Colonic mucosa (tissue), 4 donors: ENCODE data around the gene GAD1. TPM values are rescaled to one million over a fixed set of nuclear protein-coding genes. Genes with fewer than 3 reads are reported as not detected.
A peak's percentile ranks its signal among the peaks of the same experiment; 100 is the strongest.

ENCODE experiments used
- DNase-seq: peaks from one replicate; pipeline ENCODE4 v3.0.0-alpha.2; 2020
- H3K27ac ChIP-seq: fragments of 200-600 bp; one replicate; pipeline ENCODE4 v1.8.0; 2021
- H3K27me3 ChIP-seq: fragments of 200-600 bp; one replicate; pipeline ENCODE4 v1.8.0; 2021
- H3K36me3 ChIP-seq: fragments of 200-600 bp; one replicate; pipeline ENCODE4 v1.8.0; 2021
- H3K4me1 ChIP-seq: fragments of 200-600 bp; one replicate; pipeline ENCODE4 v1.8.0; 2021; ENCODE audit warnings: mild to moderate bottlenecking
- H3K4me3 ChIP-seq: fragments of 200-600 bp; one replicate; pipeline ENCODE4 v1.8.0; 2021
- H3K9ac ChIP-seq, 2 donors: one replicate each; pipeline ENCODE4 v1.7.0; 2013; ENCODE audit warnings: control low read depth in 2 of 2, low read depth in 2 of 2, low read length in 2 of 2
- H3K9me3 ChIP-seq: fragments of 200-600 bp; one replicate; pipeline ENCODE4 v1.8.0; 2021
- intact Hi-C: fragments of 100-400 bp; cut with DNase I; formaldehyde crosslinking; loops from one replicate; pipeline ENCODE4 v1.14.1; 2022
- total RNA-seq, 2 donors: library from RNA; stranded (reverse); fragmentation: NEBNext Ultra II Directional in 1 of 2; extraction: Animal tissue kit (Norgen Biotek cat#: 25700) in 1 of 2; gene quantifications; one replicate each; pipeline ENCODE4 v1.2.1, GENCODE V29; 2021
- TF ChIP-seq, protein P1 (sequence below): fragments of 200-600 bp; IDR thresholded peaks from one replicate; pipeline ENCODE4 v1.8.0; 2022; ENCODE audit warnings: antibody characterized with exemption, mild to moderate bottlenecking
- donor health status: healthy.
- donor health status: DM: no; HTN: no; CAD: no.
- donor health status: DM: no; HTN: no; CAD: no.

Gene GAD1
- total RNA-seq, 2 donors from 2014 or later, result 0.10 TPM; not detected in 1

DNA sequence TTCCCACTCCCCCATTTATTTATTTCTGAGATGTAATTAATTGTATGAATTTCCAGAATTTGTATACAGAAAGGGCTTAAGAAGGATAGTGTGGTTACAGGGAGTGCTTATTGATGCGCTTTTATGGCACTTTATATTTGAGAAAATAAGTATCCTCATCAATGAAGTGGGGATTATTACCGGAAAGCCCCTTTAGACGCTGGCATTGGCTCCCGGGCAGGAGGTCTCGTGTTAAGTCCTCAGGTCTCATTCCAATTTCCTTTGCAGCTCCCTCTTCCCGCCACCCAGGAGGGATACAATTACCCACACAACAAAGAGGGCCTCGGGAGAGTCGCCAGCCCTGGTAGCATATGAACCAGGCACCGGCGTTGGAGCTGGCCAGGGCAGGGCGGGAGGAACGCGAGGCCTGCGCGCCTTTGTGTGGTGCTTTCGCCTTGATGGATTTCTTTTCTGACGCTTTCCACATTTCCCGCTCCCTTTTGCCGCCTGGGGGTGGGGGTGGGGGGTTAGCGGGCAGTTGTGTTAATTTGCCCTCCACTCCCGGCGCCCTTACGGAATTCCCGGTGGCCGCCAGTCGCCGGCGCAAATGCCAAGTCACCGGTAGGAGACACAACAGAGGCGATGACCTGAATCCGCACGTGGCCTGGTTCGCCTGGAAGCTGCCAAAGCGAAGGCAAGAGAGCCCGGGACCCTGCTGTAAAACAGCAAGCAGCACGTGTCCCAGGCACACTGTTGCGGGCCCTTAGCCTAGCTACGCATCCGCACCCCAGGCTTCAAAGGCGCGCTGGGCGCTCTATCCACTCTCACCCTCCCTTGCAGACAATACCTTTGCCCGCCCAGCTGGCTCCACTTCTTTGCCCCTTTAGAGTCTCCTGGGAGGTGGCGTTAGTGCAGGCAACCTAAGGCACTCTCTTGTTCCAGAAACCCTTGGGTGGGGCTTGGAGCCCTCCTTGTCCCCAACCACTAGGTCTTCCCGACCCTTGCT is 3.3 kb downstream of the GAD1 start:
- no peak overlapping the region for H3K4me3 ChIP-seq
- H3K9ac ChIP-seq, result no peak overlapping the region
- no peaks in the 10 kb centered on the region for H3K36me3 ChIP-seq
- no peak for DNase-seq
- no peak overlapping the region for H3K27ac ChIP-seq
- peaks cover 84% of the 10 kb centered on the region for H3K27me3 ChIP-seq
- peaks cover 17% of the 10 kb centered on the region for H3K4me1 ChIP-seq
- intact Hi-C loops, result loop anchor here (5.0 to 10.0 kb wide), 2 partner anchors 335 to 583 kb away; no protein-coding TSS in a partner anchor
- TF ChIP-seq, protein P1, sequence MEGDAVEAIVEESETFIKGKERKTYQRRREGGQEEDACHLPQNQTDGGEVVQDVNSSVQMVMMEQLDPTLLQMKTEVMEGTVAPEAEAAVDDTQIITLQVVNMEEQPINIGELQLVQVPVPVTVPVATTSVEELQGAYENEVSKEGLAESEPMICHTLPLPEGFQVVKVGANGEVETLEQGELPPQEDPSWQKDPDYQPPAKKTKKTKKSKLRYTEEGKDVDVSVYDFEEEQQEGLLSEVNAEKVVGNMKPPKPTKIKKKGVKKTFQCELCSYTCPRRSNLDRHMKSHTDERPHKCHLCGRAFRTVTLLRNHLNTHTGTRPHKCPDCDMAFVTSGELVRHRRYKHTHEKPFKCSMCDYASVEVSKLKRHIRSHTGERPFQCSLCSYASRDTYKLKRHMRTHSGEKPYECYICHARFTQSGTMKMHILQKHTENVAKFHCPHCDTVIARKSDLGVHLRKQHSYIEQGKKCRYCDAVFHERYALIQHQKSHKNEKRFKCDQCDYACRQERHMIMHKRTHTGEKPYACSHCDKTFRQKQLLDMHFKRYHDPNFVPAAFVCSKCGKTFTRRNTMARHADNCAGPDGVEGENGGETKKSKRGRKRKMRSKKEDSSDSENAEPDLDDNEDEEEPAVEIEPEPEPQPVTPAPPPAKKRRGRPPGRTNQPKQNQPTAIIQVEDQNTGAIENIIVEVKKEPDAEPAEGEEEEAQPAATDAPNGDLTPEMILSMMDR, result no peak
- H3K9me3 ChIP-seq, result no peaks in the 10 kb centered on the region

DNA sequence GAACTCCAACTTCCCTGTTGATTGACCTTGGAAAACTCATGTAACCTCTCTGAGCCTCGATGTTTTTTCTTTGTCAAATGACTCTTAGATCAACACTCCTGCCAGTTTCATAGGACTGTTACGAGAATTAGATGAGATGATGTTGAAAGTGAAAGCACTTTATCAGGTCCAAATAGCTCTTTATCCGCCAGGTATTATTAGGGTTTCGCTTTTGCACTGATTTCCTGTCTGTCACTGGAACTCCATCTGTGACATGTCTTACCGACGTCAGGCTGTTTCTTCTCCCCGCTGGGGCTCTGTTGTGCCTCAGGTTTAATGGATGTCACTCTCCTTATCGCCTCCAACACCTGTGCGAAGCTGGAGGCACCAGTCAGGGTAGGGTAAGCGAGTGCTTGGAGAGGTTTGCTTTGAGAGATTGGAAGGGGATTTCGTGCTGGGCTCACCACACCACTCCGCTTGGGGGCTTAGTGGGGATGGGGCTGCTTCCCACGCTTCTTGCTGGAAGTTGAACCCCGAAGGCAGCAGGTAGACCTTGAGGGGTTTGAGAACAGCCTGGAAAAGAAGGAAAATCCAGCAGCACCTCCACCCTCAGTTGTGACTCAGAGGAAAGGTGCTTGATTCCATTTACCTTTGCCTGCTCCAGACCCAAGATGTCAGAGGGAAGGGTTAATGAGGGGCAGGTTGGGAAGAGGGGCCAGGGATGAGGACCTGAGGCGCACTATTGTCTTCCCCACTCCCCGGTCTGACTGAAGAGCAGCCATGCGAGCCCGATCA is 4.3 kb downstream of the GAD1 start:
- H3K4me3 ChIP-seq, result peak overlapping the region; percentile 5
- DNase-seq, result no peak
- H3K9me3 ChIP-seq, result no peaks in the 10 kb centered on the region
- H3K27ac ChIP-seq, result no peak overlapping the region
- no peak overlapping the region for H3K9ac ChIP-seq
- H3K36me3 ChIP-seq, result no peaks in the 10 kb centered on the region
- H3K27me3 ChIP-seq, result peaks cover 78% of the 10 kb centered on the region
- TF ChIP-seq, protein P1, result no peak
- intact Hi-C loops, result no loop called here
- H3K4me1 ChIP-seq, result peaks cover 11% of the 10 kb centered on the region

DNA sequence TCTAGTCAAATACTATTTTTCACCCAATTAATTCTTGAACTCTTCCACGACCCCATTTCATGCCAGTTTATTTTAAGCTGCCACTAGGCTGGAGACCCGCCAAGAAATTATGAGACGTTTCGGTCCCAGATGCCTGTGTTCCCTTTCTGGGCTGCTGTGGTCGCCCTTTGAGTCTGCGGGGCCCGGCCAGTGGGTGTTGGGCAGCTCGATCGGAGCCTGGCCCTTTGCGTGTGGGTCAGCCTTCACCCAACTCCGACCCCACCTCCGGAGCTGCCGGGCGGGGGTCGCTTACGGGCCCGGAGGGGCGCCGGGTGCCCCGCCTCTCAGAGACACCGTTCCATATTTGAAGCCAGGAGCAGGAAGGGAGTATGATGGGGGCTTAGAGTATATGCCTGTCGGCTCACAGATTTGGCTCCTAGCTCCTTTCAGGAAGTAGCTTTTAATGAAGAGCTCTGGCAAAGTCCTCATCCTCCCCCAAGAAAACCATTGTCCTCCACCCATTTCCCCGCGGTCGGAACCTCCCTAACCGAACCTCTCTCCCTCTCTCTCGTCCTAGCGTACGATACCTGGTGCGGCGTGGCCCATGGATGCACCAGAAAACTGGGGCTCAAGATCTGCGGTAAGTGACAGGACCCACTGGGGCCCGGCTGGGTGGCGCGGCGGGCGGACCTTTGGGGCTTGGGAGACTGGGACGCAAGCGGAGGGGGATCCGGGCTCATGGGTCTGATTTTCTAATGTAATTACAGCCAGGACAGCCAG is 5.0 kb downstream of the GAD1 start:
- no peak for DNase-seq
- Histone ChIP-seq H3K27me3 (peaks cover 73% of the 10 kb centered on the region), H3K4me1 (peaks cover 6% of the 10 kb centered on the region), H3K4me3 (no peak overlapping the region), H3K36me3 (no peaks in the 10 kb centered on the region), H3K9me3 (no peaks in the 10 kb centered on the region), H3K27ac (no peak overlapping the region), H3K9ac (no peak overlapping the region)
- TF ChIP-seq, protein P1, result no peak
- intact Hi-C loops, result no loop called here

DNA sequence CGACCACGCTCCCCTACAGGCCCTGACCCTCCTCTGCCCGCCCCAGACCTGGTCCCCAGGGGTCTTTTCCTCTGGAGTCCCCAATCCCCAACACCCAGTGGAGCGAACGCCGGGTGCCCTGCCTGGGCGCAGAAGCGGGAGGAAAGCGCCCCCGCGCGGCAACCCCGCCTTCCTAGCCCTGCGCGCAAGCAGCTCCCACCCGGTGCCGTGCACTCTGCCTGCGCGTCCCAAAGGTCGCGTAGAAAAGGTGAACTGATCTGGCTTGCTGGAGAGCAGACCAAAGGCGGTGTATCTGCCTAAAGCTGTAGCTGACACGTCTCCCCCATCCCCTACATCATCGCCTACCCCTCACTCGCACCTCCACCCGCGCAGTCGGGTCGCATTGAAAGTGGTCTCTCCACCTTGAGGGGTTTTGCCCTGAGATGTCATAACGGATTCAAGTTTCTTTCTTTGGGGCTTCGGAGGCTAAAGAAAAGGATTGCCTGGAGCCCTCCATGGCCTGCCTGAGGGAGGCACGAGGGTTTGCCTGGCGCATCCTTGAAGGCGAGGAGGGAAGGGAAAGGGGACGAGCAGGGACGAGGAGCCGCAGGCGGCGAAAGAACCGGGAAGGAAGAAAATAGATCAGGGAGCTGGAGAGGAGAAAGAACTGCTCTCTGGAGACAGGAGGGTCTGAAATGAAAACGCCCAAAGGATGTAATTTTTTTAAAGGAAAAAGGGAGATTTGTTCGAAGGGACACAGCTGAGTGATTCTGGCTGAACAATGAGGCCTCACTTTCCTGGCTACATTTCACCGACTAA is 5.8 kb downstream of the GAD1 start:
- peaks cover 6% of the 10 kb centered on the region for H3K4me1 ChIP-seq
- H3K27me3 ChIP-seq, result peaks cover 69% of the 10 kb centered on the region
- H3K4me3 ChIP-seq, result no peak overlapping the region
- no peaks in the 10 kb centered on the region for H3K36me3 ChIP-seq
- intact Hi-C loops, result no loop called here
- TF ChIP-seq, protein P1, result no peak
- DNase-seq, result no peak
- no peak overlapping the region for H3K9ac ChIP-seq
- no peaks in the 10 kb centered on the region for H3K9me3 ChIP-seq
- no peak overlapping the region for H3K27ac ChIP-seq
